ENCODE data around the gene WFDC11.
"Not testable (repeated sequence)": the region's sequence is repeated elsewhere in the genome, so short reads cannot be mapped to it uniquely, and the experiment has no call there.

Gene WFDC11

GRCh38 chr20:45695496-45695895 is 25.5 kb upstream of the WFDC11 start:
- TF ChIP-seq ZNF514 (tag by site-specific recombination; IDR thresholded peaks at IDR 0.05) (no peak), ZNF169 (tag by site-specific recombination; IDR thresholded peaks at IDR 0.05) (no peak), RBAK (tag by site-specific recombination; IDR thresholded peaks at IDR 0.05) (no peak), ZNF561 (tag by site-specific recombination; IDR thresholded peaks at IDR 0.05; ENCODE audit: borderline replicate concordance) (no peak), ZNF660 (tag by site-specific recombination; IDR thresholded peaks at IDR 0.05) (no peak), ZNF585B (tag by site-specific recombination; IDR thresholded peaks at IDR 0.05) (no peak), ZNF777 (tag by site-specific recombination; IDR thresholded peaks at IDR 0.05; ENCODE audit: borderline replicate concordance) (no peak), SP2 (tag by site-specific recombination; IDR thresholded peaks at IDR 0.05) (no peak), PRDM10 (tag by site-specific recombination; IDR thresholded peaks at IDR 0.05) (no peak), CTCF (tag by site-specific recombination; IDR thresholded peaks at IDR 0.05) (no peak)
- H3K9me3 ChIP-seq (ENCODE audit: control insufficient read depth, insufficient read depth, low read depth, low read length), result no peaks in the 10 kb centered on the region
- no peaks in the 10 kb centered on the region for H3K4me1 ChIP-seq (ENCODE audit: control insufficient read depth, insufficient read depth, low read length)
- ChIA-PET POLR2A (interaction anchor here (0.6 kb wide), 1 partner anchor 104 kb away, joined by 5 read pairs; no protein-coding TSS in a partner anchor), CTCF (interaction anchor here (0.6 to 1.7 kb wide), 2 partner anchors 9 to 76 kb away, joined by 5 to 7 read pairs; no protein-coding TSS in a partner anchor)
- no peaks in the 10 kb centered on the region for H3K36me3 ChIP-seq (ENCODE audit: control insufficient read depth in 2 of 2, insufficient read depth in 1 of 2, low read length in 2 of 2)
- H3K4me3 ChIP-seq (ENCODE audit: low read depth, low read length), result no peak overlapping the region
- H3K27ac ChIP-seq (ENCODE audit: extremely low read depth, low read depth, low read length), result no peak overlapping the region

- POLR2A ChIA-PET; CTCF ChIA-PET; H3K4me3 ChIP-seq (ENCODE audit: low read depth, low read length); H3K36me3 ChIP-seq (ENCODE audit: control insufficient read depth in 2 of 2, insufficient read depth in 1 of 2, low read length in 2 of 2); H3K4me1 ChIP-seq (ENCODE audit: control insufficient read depth, insufficient read depth, low read length); H3K27ac ChIP-seq (ENCODE audit: extremely low read depth, low read depth, low read length); H3K9me3 ChIP-seq (ENCODE audit: control insufficient read depth, insufficient read depth, low read depth, low read length): not testable (repeated sequence)
Measured at GRCh38 chr20:45693346-45693745, 23.3 kb upstream of the WFDC11 start.

- H3K4me3 ChIP-seq (ENCODE audit: low read depth, low read length), result no peak overlapping the region
- no peaks in the 10 kb centered on the region for H3K4me1 ChIP-seq (ENCODE audit: control insufficient read depth, insufficient read depth, low read length)
- POLR2A ChIA-PET, result no interaction called here
- no peak overlapping the region for H3K27ac ChIP-seq (ENCODE audit: extremely low read depth, low read depth, low read length)
- CTCF ChIA-PET, result interaction anchor here (0.6 to 2.2 kb wide), 4 partner anchors 9 to 85 kb away, joined by 4 to 14 read pairs (median 4); no protein-coding TSS in a partner anchor
- H3K9me3 ChIP-seq (ENCODE audit: control insufficient read depth, insufficient read depth, low read depth, low read length), result no peaks in the 10 kb centered on the region
- no peaks in the 10 kb centered on the region for H3K36me3 ChIP-seq (ENCODE audit: control insufficient read depth in 2 of 2, insufficient read depth in 1 of 2, low read length in 2 of 2)
- TF ChIP-seq ZNF324 (tag by site-specific recombination; IDR thresholded peaks at IDR 0.05) (no peak), ZNF223 (tag by site-specific recombination; IDR thresholded peaks at IDR 0.05) (no peak), ZNF394 (tag by site-specific recombination; IDR thresholded peaks at IDR 0.05; ENCODE audit: borderline replicate concordance) (no peak), ZNF157 (tag by site-specific recombination; IDR thresholded peaks at IDR 0.05) (no peak), ZBTB7A (tag by site-specific recombination; IDR thresholded peaks at IDR 0.05; ENCODE audit: low read depth) (no peak), REPIN1 (tag by site-specific recombination; IDR thresholded peaks at IDR 0.05; ENCODE audit: low read depth) (no peak), ZSCAN23 (tag by site-specific recombination; IDR thresholded peaks at IDR 0.05) (no peak), ZBTB8A (tag by site-specific recombination; IDR thresholded peaks at IDR 0.05) (no peak), INSM2 (tag by site-specific recombination; IDR thresholded peaks at IDR 0.05) (no peak), IKZF3 (tag by site-specific recombination; IDR thresholded peaks at IDR 0.05) (no peak), OSR2 (tag by site-specific recombination; IDR thresholded peaks at IDR 0.05) (no peak), KLF16 (tag by site-specific recombination; IDR thresholded peaks at IDR 0.05) (no peak), TRIM28 (IDR thresholded peaks at IDR 0.05; ENCODE audit: borderline replicate concordance, low read length) (no peak), ATF2 (tag by site-specific recombination; IDR thresholded peaks at IDR 0.05; ENCODE audit: low read depth) (no peak)
Measured at GRCh38 chr20:45685896-45686295, 15.9 kb upstream of the WFDC11 start.

Measured in HEK293 (cell line).